ENCODE measurements around the gene TRIM34.
"Not testable (repeated sequence)": the region's sequence is repeated elsewhere in the genome, so short reads cannot be mapped to it uniquely, and the experiment has no call there.

TRIM34 gene

DNA sequence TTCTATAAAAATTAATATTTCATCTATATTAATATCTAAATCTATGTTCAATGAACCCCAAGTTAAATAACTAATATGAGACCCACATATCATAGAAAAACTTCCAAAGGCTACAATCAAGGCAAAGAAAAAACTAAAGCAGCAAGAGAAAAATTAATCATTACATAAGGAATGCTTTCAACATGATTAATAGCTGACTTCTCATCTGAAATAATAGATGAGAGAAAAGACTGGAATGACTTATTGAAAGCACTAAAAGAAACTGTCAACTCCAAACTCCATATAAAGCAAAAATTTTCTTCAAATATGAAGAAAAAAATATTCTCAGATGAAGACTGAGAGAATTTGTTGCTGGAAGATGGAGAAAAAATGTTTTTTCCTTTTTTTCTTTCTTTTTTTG is 47.0 kb downstream of the TRIM34 start:
- no peak for DNase-seq (ENCODE audit: low spot score)
- TF ChIP-seq, protein P1, sequence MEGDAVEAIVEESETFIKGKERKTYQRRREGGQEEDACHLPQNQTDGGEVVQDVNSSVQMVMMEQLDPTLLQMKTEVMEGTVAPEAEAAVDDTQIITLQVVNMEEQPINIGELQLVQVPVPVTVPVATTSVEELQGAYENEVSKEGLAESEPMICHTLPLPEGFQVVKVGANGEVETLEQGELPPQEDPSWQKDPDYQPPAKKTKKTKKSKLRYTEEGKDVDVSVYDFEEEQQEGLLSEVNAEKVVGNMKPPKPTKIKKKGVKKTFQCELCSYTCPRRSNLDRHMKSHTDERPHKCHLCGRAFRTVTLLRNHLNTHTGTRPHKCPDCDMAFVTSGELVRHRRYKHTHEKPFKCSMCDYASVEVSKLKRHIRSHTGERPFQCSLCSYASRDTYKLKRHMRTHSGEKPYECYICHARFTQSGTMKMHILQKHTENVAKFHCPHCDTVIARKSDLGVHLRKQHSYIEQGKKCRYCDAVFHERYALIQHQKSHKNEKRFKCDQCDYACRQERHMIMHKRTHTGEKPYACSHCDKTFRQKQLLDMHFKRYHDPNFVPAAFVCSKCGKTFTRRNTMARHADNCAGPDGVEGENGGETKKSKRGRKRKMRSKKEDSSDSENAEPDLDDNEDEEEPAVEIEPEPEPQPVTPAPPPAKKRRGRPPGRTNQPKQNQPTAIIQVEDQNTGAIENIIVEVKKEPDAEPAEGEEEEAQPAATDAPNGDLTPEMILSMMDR (IDR thresholded peaks at IDR 0.05; ENCODE audit: extremely low read depth, missing control alignments) = no peak

DNA sequence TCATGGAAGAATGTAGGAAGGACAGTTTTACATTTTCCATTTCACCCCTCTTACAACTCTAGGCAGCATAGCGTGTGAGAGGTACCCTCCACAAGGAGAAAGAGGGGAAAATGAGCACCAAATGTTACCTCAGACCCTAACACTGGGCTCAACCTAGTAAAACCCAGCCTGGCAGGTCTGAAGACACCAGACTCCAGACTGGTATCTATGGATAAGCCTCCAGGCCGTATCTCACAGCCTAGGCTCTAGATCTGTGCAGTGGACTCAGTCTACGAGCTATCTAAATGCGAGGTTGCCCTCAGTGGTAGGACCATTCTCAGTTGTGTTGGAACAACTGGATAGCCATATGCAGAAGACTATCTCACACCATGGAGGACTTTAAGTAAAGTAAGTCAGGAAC is 49.6 kb downstream of the TRIM34 start:
- no peak for DNase-seq (ENCODE audit: low spot score)
- TF ChIP-seq, protein P1 (IDR thresholded peaks at IDR 0.05; ENCODE audit: extremely low read depth, missing control alignments) = no peak

DNA sequence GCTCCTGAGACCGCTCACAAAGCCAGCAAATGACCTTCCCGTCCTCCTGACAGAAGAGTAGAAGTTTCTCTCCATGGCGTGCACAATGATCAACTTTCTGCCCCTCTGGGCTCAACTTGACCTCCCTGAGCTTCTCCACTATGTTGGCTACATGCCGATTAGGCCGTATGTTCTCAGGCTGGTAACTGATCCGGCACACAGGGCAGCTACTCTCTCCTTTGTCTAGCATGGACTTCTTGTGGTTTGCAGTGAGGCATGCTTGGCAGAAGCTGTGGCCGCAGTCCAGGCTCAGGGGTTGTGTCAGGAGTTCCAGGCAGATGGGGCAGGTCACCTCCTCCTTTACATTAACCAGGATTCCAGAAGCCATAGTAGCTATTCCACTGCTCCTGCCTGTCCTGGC is 55.0 kb downstream of the TRIM34 start:
- TF ChIP-seq, protein P1 (IDR thresholded peaks at IDR 0.05; ENCODE audit: extremely low read depth, missing control alignments) = no peak
- no peak for DNase-seq (ENCODE audit: low spot score)

DNA sequence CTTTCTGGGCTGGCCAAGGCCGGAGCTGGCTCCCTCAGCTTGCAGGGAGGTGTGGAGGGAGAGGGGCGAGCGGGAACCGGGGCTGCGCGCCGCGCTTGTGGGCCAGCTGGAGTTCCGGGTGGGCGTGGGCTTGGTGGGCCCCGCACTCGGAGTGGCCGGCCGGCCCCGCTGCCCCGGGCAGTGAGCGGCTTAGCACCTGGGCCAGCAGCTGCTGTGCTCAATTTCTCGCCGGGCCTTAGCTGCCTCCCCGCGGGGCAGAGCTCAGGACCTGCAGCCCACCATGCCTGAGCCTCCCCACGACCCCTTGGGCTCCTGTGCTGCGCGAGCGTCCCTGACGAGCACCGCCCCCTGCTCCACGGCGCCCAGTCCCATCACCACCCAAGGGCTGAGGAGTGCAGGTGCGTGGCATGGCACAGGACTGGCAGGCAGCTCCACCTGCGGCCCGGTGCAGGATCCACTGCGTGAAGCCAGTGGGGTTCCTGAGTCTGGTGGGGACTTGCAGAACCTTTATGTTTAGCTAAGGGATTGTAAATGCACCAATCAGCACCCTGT is 58.2 kb downstream of the TRIM34 start:
- not testable (repeated sequence) for DNase-seq (ENCODE audit: low spot score)

DNA sequence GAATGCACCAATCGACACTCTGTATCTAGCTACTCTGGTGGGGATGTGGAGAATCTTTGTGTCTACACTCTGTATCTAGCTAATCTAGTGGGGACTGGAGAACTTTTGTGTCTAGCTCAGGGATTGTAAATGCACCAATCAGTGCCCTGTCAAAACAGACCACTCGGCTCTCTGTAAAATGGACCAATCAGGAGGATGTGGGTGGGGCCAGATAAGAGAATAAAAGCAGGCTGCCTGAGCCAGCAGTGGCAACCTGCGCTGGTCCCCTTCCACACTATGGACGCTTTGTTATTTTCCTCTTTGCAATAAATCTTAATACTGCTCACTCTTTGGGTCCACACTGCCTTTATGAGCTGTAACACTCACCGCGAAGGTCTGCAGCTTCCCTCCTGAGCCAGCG is 58.8 kb downstream of the TRIM34 start:
- not testable (repeated sequence) for DNase-seq (ENCODE audit: low spot score)

DNA sequence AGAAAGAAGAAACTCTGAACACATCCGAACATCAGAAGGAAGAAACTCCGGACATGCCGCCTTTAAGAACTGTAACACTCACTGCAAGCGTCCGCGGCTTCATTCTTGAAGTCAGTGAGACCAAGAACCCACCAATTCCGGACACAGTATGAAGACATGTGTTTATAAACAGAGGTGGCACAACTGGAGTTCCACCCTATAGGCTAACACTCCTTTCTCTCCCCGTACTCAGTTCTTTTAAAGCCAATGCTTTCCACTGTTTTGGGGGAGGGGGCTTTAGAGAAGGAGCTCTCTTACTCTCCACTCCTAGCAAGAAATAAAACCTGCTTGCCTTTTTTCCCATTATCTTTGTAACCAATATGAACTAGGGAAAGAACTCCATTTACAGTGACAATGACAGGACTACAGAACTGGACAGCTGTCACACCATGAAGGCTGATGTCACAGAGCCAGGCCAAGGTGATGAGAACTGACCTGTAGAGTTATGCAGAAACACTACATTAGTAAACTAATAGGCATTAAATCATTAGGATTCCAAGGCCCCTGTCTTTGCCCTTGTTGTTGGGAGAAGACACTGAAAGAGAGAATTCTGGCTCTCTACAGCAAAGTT is 59.3 kb downstream of the TRIM34 start:
- TF ChIP-seq, protein P1 (IDR thresholded peaks at IDR 0.05; ENCODE audit: extremely low read depth, missing control alignments) = no peak
- DNase-seq (ENCODE audit: low spot score) = peak; percentile 22

DNA sequence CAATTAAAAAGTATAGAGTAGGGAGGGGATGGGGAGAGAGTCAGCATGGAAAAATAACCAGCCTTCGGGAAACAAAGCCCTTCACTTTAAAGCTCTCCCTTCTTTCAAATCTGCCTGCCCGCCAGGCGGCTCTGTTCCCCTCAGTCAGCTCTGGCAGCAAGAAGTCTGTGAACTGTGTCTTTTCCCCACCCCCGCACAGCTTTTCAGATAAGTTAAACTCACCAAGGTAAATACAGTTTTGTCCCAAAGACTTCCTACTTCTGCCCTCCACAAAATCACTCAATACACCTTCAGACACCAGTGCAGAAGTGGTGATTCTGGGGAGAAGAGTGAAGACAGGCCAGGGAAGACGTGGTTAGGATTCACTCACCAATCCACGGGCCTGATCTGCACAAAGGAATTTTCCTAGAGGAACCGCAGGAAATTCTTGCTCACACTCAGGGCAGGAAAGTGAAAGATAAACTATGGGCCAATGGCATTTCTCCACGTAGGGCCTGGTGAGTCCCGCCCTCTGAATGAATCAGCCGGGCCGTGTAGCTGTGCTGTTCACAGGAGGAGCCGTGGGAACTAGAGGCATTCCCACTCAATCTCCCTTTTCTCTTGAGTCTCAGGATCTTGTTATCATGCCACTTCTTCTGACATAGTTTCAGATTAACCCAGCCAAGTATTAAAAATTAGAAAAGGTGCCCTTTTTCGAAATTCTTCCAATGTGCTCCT is 60.0 kb downstream of the TRIM34 start, which contains the start of gene TRIM5:
TRIM5 (minus strand) TSS at position 429 of the 717 bp plus-strand sequence. CDS start 4,897 bp downstream, outside the sequence.
- DNase-seq (ENCODE audit: low spot score) = peak; percentile 90
- TF ChIP-seq, protein P1 (IDR thresholded peaks at IDR 0.05; ENCODE audit: extremely low read depth, missing control alignments) = peak; percentile 65

DNA sequence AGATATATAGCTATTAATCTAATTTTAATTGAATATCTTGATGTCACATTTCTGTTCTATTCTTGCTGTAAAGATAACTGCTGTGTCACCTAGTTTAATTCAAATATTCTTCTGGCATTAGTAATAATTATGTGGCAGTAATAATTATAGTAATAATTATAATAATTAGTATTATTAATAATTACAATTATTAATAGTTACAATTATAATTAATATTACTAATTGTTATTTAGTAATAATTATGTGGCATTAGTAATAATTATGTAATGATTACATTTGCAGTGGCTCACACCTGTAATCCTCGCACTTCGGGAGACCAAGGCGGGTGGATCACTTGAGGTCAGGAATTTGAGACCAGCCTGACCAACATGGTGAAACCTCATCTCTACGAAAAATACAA is 61.6 kb downstream of the TRIM34 start:
- TF ChIP-seq, protein P1 (IDR thresholded peaks at IDR 0.05; ENCODE audit: extremely low read depth, missing control alignments) = no peak
- no peak for DNase-seq (ENCODE audit: low spot score)

All from GM20000 (cell line).